ENCODE results near the gene TSPAN5.

The TSPAN5 gene

DNA sequence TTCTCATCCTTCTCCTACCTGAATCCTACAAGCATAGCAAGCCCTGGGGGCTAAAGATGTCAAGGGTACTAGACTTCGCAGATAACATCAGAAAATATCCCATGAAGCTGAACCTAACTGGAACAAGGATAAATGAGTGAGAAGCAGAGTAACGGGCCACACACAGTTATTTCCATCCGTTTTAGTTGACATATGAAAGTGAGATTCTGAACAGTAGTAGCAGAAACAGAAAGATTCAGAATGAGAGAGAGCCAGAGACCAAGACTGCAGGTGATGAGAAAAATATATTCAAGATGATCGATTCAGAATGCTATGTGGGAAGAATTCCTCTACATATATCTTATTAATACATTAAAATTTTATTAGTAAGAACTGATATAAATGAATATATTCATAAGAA, 165.1 kb downstream of the TSPAN5 start:
- Histone ChIP-seq H3K4me2 (ENCODE audit: insufficient read depth, low read length, poor library complexity, severe bottlenecking) (no peak overlapping the region), H2AFZ (ENCODE audit: low read length) (no peak overlapping the region), H3K9me3 (replicated peaks in 1 of 2; ENCODE audit: control insufficient read depth in 2 of 2, insufficient read depth in 1 of 2, low read depth in 1 of 2, low read length in 2 of 2) (no peaks in the 10 kb centered on the region), H3K79me1 (ENCODE audit: low read depth, low read length) (no peaks in the 10 kb centered on the region), H2AK5ac (ENCODE audit: low read depth, low read length) (no peak overlapping the region), H2BK15ac (ENCODE audit: low read length) (no peak overlapping the region), H2BK12ac (ENCODE audit: low read length) (no peak overlapping the region), H3K23ac (ENCODE audit: low read depth, low read length, poor library complexity) (no peak overlapping the region), H3K4me3 (ENCODE audit: low read length in 2 of 2) (no peak overlapping the region), H3K27ac (replicated peaks; ENCODE audit: low read length) (no peak overlapping the region), H3K14ac (ENCODE audit: low read length) (no peak overlapping the region), H3K36me3 (replicated peaks in 1 of 2; ENCODE audit: control insufficient read depth in 2 of 2, insufficient read depth in 2 of 2, low read length in 2 of 2) (no peaks in the 10 kb centered on the region), H4K8ac (ENCODE audit: low read depth, low read length) (no peak overlapping the region), H3K27me3 (ENCODE audit: control insufficient read depth in 3 of 3, insufficient read depth in 3 of 3, low read depth in 1 of 3, low read length in 3 of 3) (no peaks in the 10 kb centered on the region), H2BK120ac (ENCODE audit: low read depth, low read length) (no peak overlapping the region), H3K4ac (ENCODE audit: low read length) (no peak overlapping the region), H4K91ac (ENCODE audit: low read depth, low read length, poor library complexity) (no peak overlapping the region), H3K9ac (ENCODE audit: low read depth, low read length, poor library complexity) (no peak overlapping the region), H3K18ac (ENCODE audit: low read length) (no peak overlapping the region), H3K4me1 (ENCODE audit: control insufficient read depth in 2 of 2, insufficient read depth in 1 of 2, low read depth in 1 of 2, low read length in 2 of 2) (peaks cover 7 to 14% of the 10 kb centered on the region in 2 donors), H2BK5ac (ENCODE audit: low read length) (no peak overlapping the region)
- no peak for DNase-seq (ENCODE audit: low spot score)
- no CpG with 5 or more reads among the region's 4 CpGs for WGBS, 2 donors (ENCODE audit: extremely low coverage in 2 of 2, insufficient read length in 2 of 2, insufficient replicate concordance in 1 of 2)

DNA sequence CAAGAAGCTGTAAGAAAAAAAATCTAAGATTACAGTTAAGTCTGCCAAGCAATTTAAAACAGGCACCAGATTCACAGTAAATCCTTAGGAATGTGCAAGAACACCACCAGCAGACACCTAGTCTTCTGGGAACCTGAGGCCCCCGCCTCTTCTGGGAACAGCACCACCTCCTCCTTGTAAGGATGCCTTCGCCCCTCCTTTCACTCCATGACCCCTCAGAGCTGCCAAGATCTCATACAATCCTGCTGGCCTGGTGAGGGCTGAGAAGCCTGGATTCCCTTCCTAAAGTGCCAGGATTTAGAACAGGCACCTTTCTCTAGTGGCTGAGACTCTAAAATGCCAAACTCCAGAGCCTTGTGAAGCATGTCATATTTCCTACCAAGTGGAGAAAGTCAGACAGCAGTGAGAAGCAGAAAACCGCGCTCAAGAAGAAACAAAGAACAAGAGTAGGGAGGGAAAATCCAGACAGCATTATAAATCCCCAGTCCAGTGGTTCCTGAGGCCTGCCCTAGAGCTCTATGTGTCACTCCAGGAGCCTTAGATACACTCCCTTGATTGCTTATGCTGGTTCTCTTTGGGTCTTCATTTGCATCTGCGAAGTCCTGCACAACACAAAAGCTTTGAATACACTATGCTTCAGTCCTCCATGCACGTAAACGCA, 166.4 kb downstream of the TSPAN5 start:
- no peak overlapping the region for H3K9ac ChIP-seq (ENCODE audit: low read depth, low read length, poor library complexity)
- H3K4me1 ChIP-seq (ENCODE audit: control insufficient read depth in 2 of 2, insufficient read depth in 1 of 2, low read depth in 1 of 2, low read length in 2 of 2), result peaks cover 7 to 14% of the 10 kb centered on the region in 2 donors
- DNase-seq (ENCODE audit: low spot score), result no peak
- H2BK15ac ChIP-seq (ENCODE audit: low read length), result no peak overlapping the region
- no peak overlapping the region for H4K91ac ChIP-seq (ENCODE audit: low read depth, low read length, poor library complexity)
- H3K27ac ChIP-seq (replicated peaks; ENCODE audit: low read length), result no peak overlapping the region
- no peak overlapping the region for H3K4ac ChIP-seq (ENCODE audit: low read length)
- no peak overlapping the region for H2AK5ac ChIP-seq (ENCODE audit: low read depth, low read length)
- H3K27me3 ChIP-seq (ENCODE audit: control insufficient read depth in 3 of 3, insufficient read depth in 3 of 3, low read depth in 1 of 3, low read length in 3 of 3), result no peaks in the 10 kb centered on the region
- no peak overlapping the region for H2AFZ ChIP-seq (ENCODE audit: low read length)
- no peak overlapping the region for H3K4me3 ChIP-seq (ENCODE audit: low read length in 2 of 2)
- H2BK120ac ChIP-seq (ENCODE audit: low read depth, low read length), result no peak overlapping the region
- H3K18ac ChIP-seq (ENCODE audit: low read length), result no peak overlapping the region
- H4K8ac ChIP-seq (ENCODE audit: low read depth, low read length), result no peak overlapping the region
- H3K9me3 ChIP-seq (replicated peaks in 1 of 2; ENCODE audit: control insufficient read depth in 2 of 2, insufficient read depth in 1 of 2, low read depth in 1 of 2, low read length in 2 of 2), result no peaks in the 10 kb centered on the region
- no peak overlapping the region for H3K23ac ChIP-seq (ENCODE audit: low read depth, low read length, poor library complexity)
- no peak overlapping the region for H2BK12ac ChIP-seq (ENCODE audit: low read length)
- no peak overlapping the region for H2BK5ac ChIP-seq (ENCODE audit: low read length)
- H3K79me1 ChIP-seq (ENCODE audit: low read depth, low read length), result no peaks in the 10 kb centered on the region
- H3K36me3 ChIP-seq (replicated peaks in 1 of 2; ENCODE audit: control insufficient read depth in 2 of 2, insufficient read depth in 2 of 2, low read length in 2 of 2), result no peaks in the 10 kb centered on the region
- no CpG with 5 or more reads among the region's 7 CpGs for WGBS, 2 donors (ENCODE audit: extremely low coverage in 2 of 2, insufficient read length in 2 of 2, insufficient replicate concordance in 1 of 2)
- H3K4me2 ChIP-seq (ENCODE audit: insufficient read depth, low read length, poor library complexity, severe bottlenecking), result no peak overlapping the region
- H3K14ac ChIP-seq (ENCODE audit: low read length), result no peak overlapping the region

DNA sequence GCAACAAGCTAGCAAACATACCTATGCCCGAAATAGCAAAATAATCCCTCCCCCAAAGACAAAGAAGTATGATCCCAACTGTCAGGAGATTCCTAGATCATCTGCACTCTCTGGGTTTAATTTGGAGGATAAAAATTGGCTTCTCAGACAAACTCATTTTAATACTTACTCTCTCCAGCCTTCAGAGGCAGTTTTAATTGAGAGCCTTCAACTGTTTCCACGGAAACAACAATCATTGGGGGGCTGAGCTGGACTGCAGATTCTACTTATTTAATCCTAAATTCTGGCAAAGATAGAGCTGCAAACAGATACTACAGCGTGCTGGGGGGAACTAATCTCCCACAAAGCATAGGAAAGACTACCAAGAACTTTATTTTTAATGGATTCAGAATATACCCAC, 168.2 kb downstream of the TSPAN5 start:
- H3K27me3 ChIP-seq (ENCODE audit: control insufficient read depth in 3 of 3, insufficient read depth in 3 of 3, low read depth in 1 of 3, low read length in 3 of 3), result no peaks in the 10 kb centered on the region
- WGBS, 2 donors (ENCODE audit: extremely low coverage in 2 of 2, insufficient read length in 2 of 2, insufficient replicate concordance in 1 of 2), result no CpG with 5 or more reads among the region's 3 CpGs

DNA sequence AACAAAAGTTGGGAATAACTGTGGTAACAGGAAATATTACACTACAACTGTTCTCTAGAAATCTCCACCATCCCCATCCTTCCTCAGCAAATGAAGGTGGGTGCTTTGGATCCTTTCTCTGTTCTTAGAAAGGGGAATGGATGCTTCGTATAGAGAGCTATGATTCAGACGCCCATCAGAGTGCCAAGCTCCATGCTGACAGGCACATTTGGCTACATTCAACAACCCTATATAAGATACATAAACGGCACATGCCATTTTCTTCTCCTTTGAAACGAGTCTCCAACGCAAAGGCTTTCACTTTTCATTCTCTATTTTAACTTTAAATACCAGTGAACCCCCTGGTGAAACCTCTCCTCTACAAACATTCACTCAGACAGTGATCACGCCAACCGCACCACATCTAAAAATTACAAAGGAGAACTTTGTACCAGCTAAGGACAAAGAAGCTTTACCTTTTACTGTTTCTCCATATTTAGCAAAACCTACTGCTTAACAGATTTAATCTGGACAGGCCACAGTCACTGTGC, 172.5 kb downstream of the TSPAN5 start:
- no peak overlapping the region for H2AFZ ChIP-seq (ENCODE audit: low read length)
- no peak overlapping the region for H4K91ac ChIP-seq (ENCODE audit: low read depth, low read length, poor library complexity)
- no peak overlapping the region for H2BK12ac ChIP-seq (ENCODE audit: low read length)
- H3K14ac ChIP-seq (ENCODE audit: low read length), result no peak overlapping the region
- no peak for DNase-seq (ENCODE audit: low spot score)
- H2AK5ac ChIP-seq (ENCODE audit: low read depth, low read length), result no peak overlapping the region
- H3K27me3 ChIP-seq (ENCODE audit: control insufficient read depth in 3 of 3, insufficient read depth in 3 of 3, low read depth in 1 of 3, low read length in 3 of 3), result no peaks in the 10 kb centered on the region
- no peak overlapping the region for H3K9ac ChIP-seq (ENCODE audit: low read depth, low read length, poor library complexity)
- no peak overlapping the region for H3K4ac ChIP-seq (ENCODE audit: low read length)
- no peak overlapping the region for H2BK120ac ChIP-seq (ENCODE audit: low read depth, low read length)
- H2BK5ac ChIP-seq (ENCODE audit: low read length), result no peak overlapping the region
- no peaks in the 10 kb centered on the region for H3K9me3 ChIP-seq (replicated peaks in 1 of 2; ENCODE audit: control insufficient read depth in 2 of 2, insufficient read depth in 1 of 2, low read depth in 1 of 2, low read length in 2 of 2)
- H3K4me1 ChIP-seq (ENCODE audit: control insufficient read depth in 2 of 2, insufficient read depth in 1 of 2, low read depth in 1 of 2, low read length in 2 of 2), result peaks cover 0 to 1% of the 10 kb centered on the region in 2 donors
- no peaks in the 10 kb centered on the region for H3K36me3 ChIP-seq (replicated peaks in 1 of 2; ENCODE audit: control insufficient read depth in 2 of 2, insufficient read depth in 2 of 2, low read length in 2 of 2)
- no peak overlapping the region for H3K27ac ChIP-seq (replicated peaks; ENCODE audit: low read length)
- no peak overlapping the region for H3K23ac ChIP-seq (ENCODE audit: low read depth, low read length, poor library complexity)
- no peaks in the 10 kb centered on the region for H3K79me1 ChIP-seq (ENCODE audit: low read depth, low read length)
- no CpG with 5 or more reads among the region's 7 CpGs for WGBS, 2 donors (ENCODE audit: extremely low coverage in 2 of 2, insufficient read length in 2 of 2, insufficient replicate concordance in 1 of 2)
- H2BK15ac ChIP-seq (ENCODE audit: low read length), result no peak overlapping the region
- no peak overlapping the region for H4K8ac ChIP-seq (ENCODE audit: low read depth, low read length)
- no peak overlapping the region for H3K4me3 ChIP-seq (ENCODE audit: low read length in 2 of 2)
- H3K4me2 ChIP-seq (ENCODE audit: insufficient read depth, low read length, poor library complexity, severe bottlenecking), result no peak overlapping the region
- H3K18ac ChIP-seq (ENCODE audit: low read length), result no peak overlapping the region

More for the DNA sequence above, 168.2 kb downstream of the TSPAN5 start:
- Histone ChIP-seq H4K91ac (ENCODE audit: low read depth, low read length, poor library complexity) (no peak overlapping the region), H3K9ac (ENCODE audit: low read depth, low read length, poor library complexity) (no peak overlapping the region), H3K4me3 (ENCODE audit: low read length in 2 of 2) (no peak overlapping the region), H3K4me2 (ENCODE audit: insufficient read depth, low read length, poor library complexity, severe bottlenecking) (no peak overlapping the region), H2BK5ac (ENCODE audit: low read length) (no peak overlapping the region), H3K14ac (ENCODE audit: low read length) (no peak overlapping the region), H3K18ac (ENCODE audit: low read length) (no peak overlapping the region), H3K23ac (ENCODE audit: low read depth, low read length, poor library complexity) (no peak overlapping the region), H2AK5ac (ENCODE audit: low read depth, low read length) (no peak overlapping the region), H3K4ac (ENCODE audit: low read length) (no peak overlapping the region), H3K27ac (replicated peaks; ENCODE audit: low read length) (no peak overlapping the region), H3K9me3 (replicated peaks in 1 of 2; ENCODE audit: control insufficient read depth in 2 of 2, insufficient read depth in 1 of 2, low read depth in 1 of 2, low read length in 2 of 2) (no peaks in the 10 kb centered on the region), H3K79me1 (ENCODE audit: low read depth, low read length) (no peaks in the 10 kb centered on the region), H3K4me1 (ENCODE audit: control insufficient read depth in 2 of 2, insufficient read depth in 1 of 2, low read depth in 1 of 2, low read length in 2 of 2) (peaks cover 7 to 9% of the 10 kb centered on the region in 2 donors), H2BK120ac (ENCODE audit: low read depth, low read length) (no peak overlapping the region), H2BK12ac (ENCODE audit: low read length) (no peak overlapping the region), H2BK15ac (ENCODE audit: low read length) (no peak overlapping the region), H2AFZ (ENCODE audit: low read length) (no peak overlapping the region), H4K8ac (ENCODE audit: low read depth, low read length) (no peak overlapping the region), H3K36me3 (replicated peaks in 1 of 2; ENCODE audit: control insufficient read depth in 2 of 2, insufficient read depth in 2 of 2, low read length in 2 of 2) (no peaks in the 10 kb centered on the region)
- no peak for DNase-seq (ENCODE audit: low spot score)
